Measurements from ENCODE around the gene PPP2R3A. TPM values are rescaled to one million over a fixed set of nuclear protein-coding genes. Genes with fewer than 3 reads are reported as not detected.

PPP2R3A gene
- total and polyA plus RNA-seq, 7 donors, result 4.0 to 49.0 (median 32.9) TPM

DNA sequence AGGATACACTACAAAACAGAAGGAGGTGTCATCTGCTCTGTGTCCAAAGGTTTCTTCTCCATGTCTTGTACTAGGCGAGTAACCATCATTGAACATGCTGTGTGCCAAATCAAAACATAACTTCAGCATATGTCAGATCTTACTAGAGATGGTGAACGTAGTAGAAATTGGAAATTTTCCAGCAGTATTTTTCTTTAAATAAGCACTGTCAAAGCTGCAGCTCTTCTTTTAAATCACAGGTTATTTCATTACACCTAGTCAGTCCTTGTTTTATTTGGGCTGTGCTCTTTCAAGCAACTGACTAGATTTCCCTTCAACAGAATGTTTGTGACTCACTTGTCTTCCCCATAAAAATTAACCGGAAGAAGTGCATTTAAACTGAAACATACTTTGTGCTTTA, 184.1 kb downstream of the PPP2R3A start:
- 55 to 66% methylated on average over 3 of the region's 3 CpGs for WGBS, 2 donors
- Histone ChIP-seq H3K4me3 (no peak overlapping the region), H3K4me1 (peaks cover 0 to 35% (median 22%) of the 10 kb centered on the region in 4 donors), H3K36me3 (peaks cover 0 to 38% (median 7%) of the 10 kb centered on the region in 4 donors), H3K27ac (peak overlapping the region in 1 of 4 donors; percentile 0), H3K27me3 (no peaks in the 10 kb centered on the region), H3K9me3 (no peaks in the 10 kb centered on the region)
- intact Hi-C loops (cut with DNase I), result loop anchor here (5.0 kb wide), 1 partner anchor 43 kb away; no protein-coding TSS in a partner anchor
- no peak for DNase-seq
- TF ChIP-seq POLR2A (IDR thresholded peaks at IDR 0.05) (no peak), EP300 (IDR thresholded peaks at IDR 0.05) (no peak), POLR2AphosphoS5 (IDR thresholded peaks at IDR 0.05) (peak in 2 of 4 donors; percentile 10 to 11)
- TF ChIP-seq, protein P1, sequence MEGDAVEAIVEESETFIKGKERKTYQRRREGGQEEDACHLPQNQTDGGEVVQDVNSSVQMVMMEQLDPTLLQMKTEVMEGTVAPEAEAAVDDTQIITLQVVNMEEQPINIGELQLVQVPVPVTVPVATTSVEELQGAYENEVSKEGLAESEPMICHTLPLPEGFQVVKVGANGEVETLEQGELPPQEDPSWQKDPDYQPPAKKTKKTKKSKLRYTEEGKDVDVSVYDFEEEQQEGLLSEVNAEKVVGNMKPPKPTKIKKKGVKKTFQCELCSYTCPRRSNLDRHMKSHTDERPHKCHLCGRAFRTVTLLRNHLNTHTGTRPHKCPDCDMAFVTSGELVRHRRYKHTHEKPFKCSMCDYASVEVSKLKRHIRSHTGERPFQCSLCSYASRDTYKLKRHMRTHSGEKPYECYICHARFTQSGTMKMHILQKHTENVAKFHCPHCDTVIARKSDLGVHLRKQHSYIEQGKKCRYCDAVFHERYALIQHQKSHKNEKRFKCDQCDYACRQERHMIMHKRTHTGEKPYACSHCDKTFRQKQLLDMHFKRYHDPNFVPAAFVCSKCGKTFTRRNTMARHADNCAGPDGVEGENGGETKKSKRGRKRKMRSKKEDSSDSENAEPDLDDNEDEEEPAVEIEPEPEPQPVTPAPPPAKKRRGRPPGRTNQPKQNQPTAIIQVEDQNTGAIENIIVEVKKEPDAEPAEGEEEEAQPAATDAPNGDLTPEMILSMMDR (IDR thresholded peaks at IDR 0.05), result no peak

DNA sequence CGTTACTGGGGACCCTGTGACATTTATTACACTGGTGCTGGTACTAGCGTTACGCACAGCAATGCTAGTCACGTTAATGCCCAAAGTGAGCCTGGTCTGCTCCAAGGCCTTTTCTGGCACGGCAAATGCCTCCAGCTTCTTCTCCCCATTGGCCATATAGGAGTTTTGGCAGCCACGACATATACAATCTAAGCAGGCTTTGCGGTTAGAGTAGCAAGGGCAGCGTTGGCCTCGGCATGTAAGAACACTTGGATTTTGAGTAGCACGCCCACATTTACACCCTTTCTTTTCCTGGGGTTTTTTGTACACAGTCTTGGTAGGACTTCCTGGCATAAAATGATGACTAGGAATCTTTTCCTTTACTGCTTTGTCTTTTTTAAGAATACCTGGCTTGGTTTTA, 185.7 kb downstream of the PPP2R3A start:
- WGBS, 2 donors, result 72 to 79% methylated on average over 10 of the region's 10 CpGs
- intact Hi-C loops (cut with DNase I), result loop anchor here (5.0 kb wide), 1 partner anchor 41 kb away; no protein-coding TSS in a partner anchor
- Histone ChIP-seq H3K27ac (peak overlapping the region in 1 of 4 donors; percentile 8), H3K4me1 (peaks cover 0 to 35% (median 27%) of the 10 kb centered on the region in 4 donors), H3K36me3 (peaks cover 0 to 23% (median 0%) of the 10 kb centered on the region in 4 donors), H3K4me3 (no peak overlapping the region), H3K9me3 (no peaks in the 10 kb centered on the region), H3K27me3 (no peaks in the 10 kb centered on the region)
- TF ChIP-seq POLR2AphosphoS5 (IDR thresholded peaks at IDR 0.05) (no peak), EP300 (IDR thresholded peaks at IDR 0.05) (no peak), POLR2A (IDR thresholded peaks at IDR 0.05) (no peak)
- TF ChIP-seq, protein P1 (IDR thresholded peaks at IDR 0.05), result no peak
- DNase-seq, result no peak

DNA sequence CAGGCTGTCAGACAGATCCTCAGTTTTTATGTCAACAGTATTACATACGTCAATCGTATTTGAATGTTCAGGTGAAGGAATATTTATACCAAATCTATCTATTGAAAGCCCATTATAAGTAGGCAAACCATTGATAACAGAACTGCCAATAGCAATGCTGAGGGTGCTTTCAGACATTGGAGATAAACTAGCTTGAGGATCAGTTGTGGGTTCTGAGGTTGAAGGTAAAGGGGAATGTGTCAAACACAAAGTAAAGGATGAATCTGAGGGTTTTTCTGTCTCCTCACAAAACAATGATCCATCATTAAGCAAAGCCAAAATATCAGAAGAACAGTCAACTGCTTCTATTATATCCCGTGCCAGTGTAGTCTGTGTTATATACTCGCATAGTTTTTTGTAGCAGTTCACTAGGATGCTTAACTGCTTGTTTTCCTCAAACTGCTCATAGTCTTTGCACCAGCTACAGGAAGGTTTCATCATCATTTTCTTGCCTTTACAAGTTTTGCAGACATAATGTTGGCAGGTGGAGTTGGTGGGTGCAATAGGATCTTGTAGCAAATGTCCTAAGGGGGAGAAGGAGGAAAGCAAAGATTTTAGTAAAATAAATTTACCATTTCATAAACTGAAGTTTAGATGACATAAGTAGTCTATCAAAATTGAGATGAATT, 186.8 kb downstream of the PPP2R3A start:
- Histone ChIP-seq H3K9me3 (no peaks in the 10 kb centered on the region), H3K27ac (no peak overlapping the region), H3K27me3 (no peaks in the 10 kb centered on the region), H3K36me3 (peaks cover 0 to 16% (median 0%) of the 10 kb centered on the region in 4 donors), H3K4me3 (no peak overlapping the region), H3K4me1 (peaks cover 0 to 34% (median 21%) of the 10 kb centered on the region in 4 donors)
- intact Hi-C loops (cut with DNase I), result loop anchor here (5.0 kb wide), 1 partner anchor 40 kb away; no protein-coding TSS in a partner anchor
- WGBS, 2 donors, result 83 to 88% methylated on average over 4 of the region's 4 CpGs
- no peak for DNase-seq
- TF ChIP-seq EP300 (IDR thresholded peaks at IDR 0.05), result no peak
- no peak for TF ChIP-seq POLR2AphosphoS5 (IDR thresholded peaks at IDR 0.05)
- TF ChIP-seq, protein P1 (IDR thresholded peaks at IDR 0.05), result no peak
- no peak for TF ChIP-seq POLR2A (IDR thresholded peaks at IDR 0.05)

DNA sequence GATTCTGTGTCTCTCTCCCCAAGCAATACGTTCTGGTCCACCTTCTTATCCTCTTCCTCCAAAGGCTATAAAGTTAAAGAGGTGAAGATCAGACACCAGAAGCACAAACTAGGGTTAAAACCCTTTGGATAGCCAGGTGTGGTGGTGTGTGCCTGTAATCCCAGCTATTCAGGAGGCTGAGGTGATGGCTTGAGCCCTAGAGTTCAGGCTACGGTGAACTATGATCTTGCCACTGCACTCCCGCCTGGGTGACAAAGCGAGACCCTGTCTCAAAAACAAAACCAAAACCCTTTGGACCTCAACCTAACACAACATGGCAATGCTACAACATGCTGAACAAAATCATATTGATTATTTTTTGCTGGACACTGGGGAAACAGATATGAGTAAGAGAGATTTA, 187.4 kb downstream of the PPP2R3A start:
- no peak overlapping the region for H3K4me3 ChIP-seq
- H3K9me3 ChIP-seq, result no peaks in the 10 kb centered on the region
- peaks cover 0 to 34% (median 23%) of the 10 kb centered on the region in 4 donors for H3K4me1 ChIP-seq
- peaks cover 0 to 16% (median 0%) of the 10 kb centered on the region in 4 donors for H3K36me3 ChIP-seq
- TF ChIP-seq POLR2A (IDR thresholded peaks at IDR 0.05) (no peak), POLR2AphosphoS5 (IDR thresholded peaks at IDR 0.05) (no peak), EP300 (IDR thresholded peaks at IDR 0.05) (no peak)
- TF ChIP-seq, protein P1 (IDR thresholded peaks at IDR 0.05), result no peak
- no peak overlapping the region for H3K27ac ChIP-seq
- no peaks in the 10 kb centered on the region for H3K27me3 ChIP-seq
- 91 to 93% methylated on average over 4 of the region's 4 CpGs for WGBS, 2 donors
- no peak for DNase-seq
- intact Hi-C loops (cut with DNase I), result loop anchor here (5.0 kb wide), 1 partner anchor 39 kb away; no protein-coding TSS in a partner anchor
